Gastroesophageal sphincter (tissue), 4 donors: ENCODE data around the gene SUCLG2. TPM values are rescaled to one million over a fixed set of nuclear protein-coding genes. Genes with fewer than 3 reads are reported as not detected.

Experiments used
- ATAC-seq: fragments of 150-250 bp; one replicate; pipeline ENCODE4 v1.9.1; 2016; ENCODE audit warnings: mild to moderate bottlenecking, moderate library complexity
- H3K27ac ChIP-seq, 4 donors: fragments of 200-600 bp; sonication (generic) in 3 of 4; 1 replicate in 3 of 4; 2 replicates in 1 of 4; pipeline ENCODE4 v1.5.1; 2016 to 2019
- H3K27me3 ChIP-seq: fragments of 200-600 bp; sonication (generic); one replicate; pipeline ENCODE4 v1.5.1; 2019
- H3K36me3 ChIP-seq, 2 donors: fragments of 200-600 bp; sonication (generic); one replicate each; pipeline ENCODE4 v1.5.1; 2019; ENCODE audit warnings: control low read depth in 1 of 2
- H3K4me1 ChIP-seq, 3 donors: fragments of 200-600 bp; sonication (generic); 1 replicate in 2 of 3; 2 replicates in 1 of 3; pipeline ENCODE4 v1.5.1; 2016 to 2019; ENCODE audit warnings: control low read depth in 2 of 3
- H3K4me3 ChIP-seq, 2 donors: fragments of 200-600 bp; sonication (generic); one replicate each; pipeline ENCODE4 v1.5.1; 2019; ENCODE audit warnings: mild to moderate bottlenecking in 1 of 2, moderate library complexity in 1 of 2
- H3K9me3 ChIP-seq, 3 donors: fragments of 200-600 bp; sonication (generic); one replicate each; pipeline ENCODE4 v1.5.1; 2017 to 2019; ENCODE audit warnings: control low read depth in 2 of 3
- CTCF ChIP-seq, 4 experiments: fragments of 200-600 bp in 2 of 4; fragments of 450-650 bp in 2 of 4; sonication (generic) in 1 of 4; IDR thresholded peaks; one replicate each; pipeline ENCODE4 v1.5.1; 2017 to 2019; ENCODE audit warnings: antibody characterized with exemption in 4 of 4, mild to moderate bottlenecking in 2 of 4, moderate library complexity in 2 of 4
- EP300 ChIP-seq: sonication (generic); formaldehyde crosslinking; IDR thresholded peaks from one replicate; pipeline ENCODE4 v1.6.1; 2017; ENCODE audit warnings: antibody characterized with exemption, mild to moderate bottlenecking
- POLR2A ChIP-seq, 2 donors: fragments of 450-650 bp; IDR thresholded peaks; one replicate each; pipeline ENCODE4 v1.6.1; 2017; ENCODE audit warnings: antibody characterized with exemption in 2 of 2, mild to moderate bottlenecking in 2 of 2, moderate library complexity in 1 of 2
- POLR2AphosphoS5 ChIP-seq: sonication (generic); formaldehyde crosslinking; IDR thresholded peaks from one replicate; pipeline ENCODE4 v1.6.1; 2017; ENCODE audit warnings: antibody characterized with exemption
- WGBS, 2 donors: methylation state at CpG; one replicate each; pipeline ENCODE4 v1.1.5; 2018; ENCODE audit warnings: low coverage in 1 of 2; 5-methylcytosine and 5-hydroxymethylcytosine counted together
- total RNA-seq, 4 donors: library from RNA; depleted of rRNA; stranded (reverse); fragments of >200 nt; gene quantifications; one replicate each; pipeline ENCODE4 v1.1.0, GENCODE V29; 2016

SUCLG2 gene
- total RNA-seq, 4 donors from 2014 or later, result 53.3 to 79.4 (median 69.8) TPM

GRCh38 chr3:67653425-67654098 lies 850 bp downstream of the SUCLG2 start:
- Histone ChIP-seq H3K27ac (peak overlapping the region; percentile 72 to 99 (median 95)), H3K36me3 (no peaks in the 10 kb centered on the region), H3K27me3 (no peaks in the 10 kb centered on the region), H3K4me1 (peaks cover 0 to 61% (median 14%) of the 10 kb centered on the region in 3 donors), H3K4me3 (peak overlapping the region; percentile 67 to 97), H3K9me3 (no peaks in the 10 kb centered on the region)
- WGBS, 2 donors, result 12 to 16% methylated on average over 6 of the region's 8 CpGs
- ATAC-seq, result no peak
- TF ChIP-seq EP300 (no peak), CTCF (IDR thresholded peaks at IDR 0.05) (no peak)

- ATAC-seq, result no peak
- Histone ChIP-seq H3K27me3 (no peaks in the 10 kb centered on the region), H3K9me3 (no peaks in the 10 kb centered on the region), H3K27ac (no peak overlapping the region), H3K4me3 (no peak overlapping the region), H3K4me1 (peaks cover 0 to 63% (median 12%) of the 10 kb centered on the region in 3 donors), H3K36me3 (no peaks in the 10 kb centered on the region)
- TF ChIP-seq EP300 (no peak), POLR2A (IDR thresholded peaks at IDR 0.05) (no peak), CTCF (IDR thresholded peaks at IDR 0.05) (no peak), POLR2AphosphoS5 (no peak)
- 72 to 79% methylated on average over 2 of the region's 2 CpGs for WGBS, 2 donors
Measured at GRCh38 chr3:67650084-67650483, 4.3 kb downstream of the SUCLG2 start.

GRCh38 chr3:67649681-67650080 lies 4.7 kb downstream of the SUCLG2 start:
- no peaks in the 10 kb centered on the region for H3K36me3 ChIP-seq
- WGBS, 2 donors, result 68 to 93% methylated on average over 3 of the region's 3 CpGs
- peaks cover 0 to 59% (median 9%) of the 10 kb centered on the region in 3 donors for H3K4me1 ChIP-seq
- H3K27ac ChIP-seq, result no peak overlapping the region
- no peaks in the 10 kb centered on the region for H3K27me3 ChIP-seq
- no peak for ATAC-seq
- TF ChIP-seq EP300, result no peak
- no peak for TF ChIP-seq POLR2A (IDR thresholded peaks at IDR 0.05)
- no peak for TF ChIP-seq CTCF (IDR thresholded peaks at IDR 0.05)
- no peak for TF ChIP-seq POLR2AphosphoS5
- H3K4me3 ChIP-seq, result no peak overlapping the region
- H3K9me3 ChIP-seq, result no peaks in the 10 kb centered on the region

- no peak for ATAC-seq
- Histone ChIP-seq H3K27ac (no peak overlapping the region), H3K4me1 (peaks cover 0 to 57% (median 9%) of the 10 kb centered on the region in 3 donors), H3K36me3 (no peaks in the 10 kb centered on the region), H3K9me3 (no peaks in the 10 kb centered on the region), H3K27me3 (no peaks in the 10 kb centered on the region), H3K4me3 (no peak overlapping the region)
- 59 to 63% methylated on average over 4 of the region's 4 CpGs for WGBS, 2 donors
- TF ChIP-seq CTCF (IDR thresholded peaks at IDR 0.05) (no peak), POLR2A (IDR thresholded peaks at IDR 0.05) (no peak), EP300 (no peak), POLR2AphosphoS5 (no peak)
Measured at GRCh38 chr3:67648701-67649100, 5.7 kb downstream of the SUCLG2 start.

GRCh38 chr3:67648229-67648628 lies 6.2 kb downstream of the SUCLG2 start:
- TF ChIP-seq EP300 (no peak), CTCF (IDR thresholded peaks at IDR 0.05) (no peak), POLR2AphosphoS5 (no peak), POLR2A (IDR thresholded peaks at IDR 0.05) (no peak)
- Histone ChIP-seq H3K4me3 (no peak overlapping the region), H3K36me3 (no peaks in the 10 kb centered on the region), H3K27ac (no peak overlapping the region), H3K9me3 (no peaks in the 10 kb centered on the region), H3K4me1 (peaks cover 0 to 52% (median 4%) of the 10 kb centered on the region in 3 donors), H3K27me3 (no peaks in the 10 kb centered on the region)
- 92 to 100% methylated on average over 3 of the region's 4 CpGs for WGBS, 2 donors
- ATAC-seq, result no peak
